ENCODE measurements around the gene GPR152.
"Not testable (repeated sequence)": the region's sequence is repeated elsewhere in the genome, so short reads cannot be mapped to it uniquely, and the experiment has no call there.

The GPR152 gene

GRCh38 chr11:67409781-67410368, 42.7 kb downstream of the GPR152 start:
- no peak for DNase-seq (ENCODE audit: low read depth in 2 of 2)

GRCh38 chr11:67409261-67409666, 43.3 kb downstream of the GPR152 start:
- DNase-seq (ENCODE audit: low read depth in 2 of 2): no peak

- no peak for DNase-seq (ENCODE audit: low read depth in 2 of 2)
These were observed 43.9 kb downstream of the GPR152 start for GRCh38 chr11:67408437-67409200.

GRCh38 chr11:67407688-67408163, 44.8 kb downstream of the GPR152 start:
- no peak for DNase-seq (ENCODE audit: low read depth in 2 of 2)

GRCh38 chr11:67406969-67407687, 45.4 kb downstream of the GPR152 start:
- DNase-seq (ENCODE audit: low read depth in 2 of 2): no peak

GRCh38 chr11:67406420-67406968, 46.0 kb downstream of the GPR152 start:
- no peak for DNase-seq (ENCODE audit: low read depth in 2 of 2)

- DNase-seq (ENCODE audit: low read depth in 2 of 2): no peak
These were observed 46.7 kb downstream of the GPR152 start for GRCh38 chr11:67405688-67406339.

GRCh38 chr11:67405196-67405567, 47.3 kb downstream of the GPR152 start:
- DNase-seq (ENCODE audit: low read depth in 2 of 2): no peak

- DNase-seq (ENCODE audit: low read depth in 2 of 2): no peak
These were observed 47.9 kb downstream of the GPR152 start for GRCh38 chr11:67404515-67405195.

GRCh38 chr11:67403085-67403484, 49.4 kb downstream of the GPR152 start:
- not testable (repeated sequence) for DNase-seq (ENCODE audit: low read depth in 2 of 2)

GRCh38 chr11:67402192-67402839, 50.2 kb downstream of the GPR152 start:
- not testable (repeated sequence) for DNase-seq (ENCODE audit: low read depth in 2 of 2)

GRCh38 chr11:67401495-67402191, 50.9 kb downstream of the GPR152 start, which contains the start of gene PPP1CA:
TSS of gene PPP1CA (minus strand) at chr11:67401858. CDS start at chr11:67401782, 76 bp downstream.
- peak; percentile 85 to 87 for DNase-seq (ENCODE audit: low read depth in 2 of 2)
